Natural killer cell (primary cell): ENCODE measurements around the gene CORO6. TPM values are rescaled to one million over a fixed set of nuclear protein-coding genes. Genes with fewer than 3 reads are reported as not detected.
A peak's percentile ranks its signal among the peaks of the same experiment; 100 is the strongest.

ENCODE experiments used
- ATAC-seq, 3 donors: fragments of 150-1000 bp in 2 of 3; fragments of 200-7000 bp in 1 of 3; cut with Tn5 transposase; 1 replicate in 1 of 3; 2 replicates in 2 of 3; pipeline ENCODE4 v1.10.0; 2021; ENCODE audit warnings: mild to moderate bottlenecking in 2 of 3, moderate library complexity in 2 of 3
- DNase-seq, 2 donors: peaks; one replicate each; pipeline versions ENCODE4 v3.0.0 to v3.0.0-alpha.2; 2013 to 2021; ENCODE audit warnings: mixed read lengths in 1 of 2
- H3K27ac ChIP-seq: one replicate; pipeline ENCODE4 v1.5.1; 2013; ENCODE audit warnings: mild to moderate bottlenecking, low read length
- H3K27me3 ChIP-seq: one replicate; pipeline ENCODE4 v1.6.1; 2013; ENCODE audit warnings: low read length; ENCODE audit not compliant: control insufficient read depth, insufficient read depth
- H3K36me3 ChIP-seq: one replicate; pipeline ENCODE4 v1.6.1; 2013; ENCODE audit warnings: low read length; ENCODE audit not compliant: control insufficient read depth, insufficient read depth
- H3K4me1 ChIP-seq: one replicate; pipeline ENCODE4 v1.6.1; 2013; ENCODE audit warnings: low read length; ENCODE audit not compliant: control insufficient read depth, insufficient read depth
- H3K4me3 ChIP-seq: one replicate; pipeline ENCODE4 v1.5.1; 2013; ENCODE audit warnings: low read length
- H3K9me3 ChIP-seq: one replicate; pipeline ENCODE4 v1.6.1; 2013; ENCODE audit warnings: low read length; ENCODE audit not compliant: control insufficient read depth, insufficient read depth
- H3K27ac Mint-ChIP-seq, 2 donors: one replicate each; pipeline ENCODE4 v1.8.0; 2022; ENCODE audit warnings: mild to moderate bottlenecking in 2 of 2, mixed read lengths in 2 of 2, moderate library complexity in 1 of 2
- H3K27me3 Mint-ChIP-seq, 2 donors: one replicate each; pipeline ENCODE4 v1.8.0; 2022; ENCODE audit warnings: low read depth in 2 of 2, mixed read lengths in 2 of 2
- H3K36me3 Mint-ChIP-seq: one replicate; pipeline ENCODE4 v1.8.0; 2022; ENCODE audit warnings: mixed read lengths
- H3K4me1 Mint-ChIP-seq, 2 donors: one replicate each; pipeline ENCODE4 v1.8.0; 2022; ENCODE audit warnings: mixed read lengths in 2 of 2
- H3K4me3 Mint-ChIP-seq: one replicate; pipeline ENCODE4 v1.8.0; 2022; ENCODE audit warnings: mild to moderate bottlenecking, moderate library complexity, mixed read lengths
- H3K9me3 Mint-ChIP-seq, 2 donors: one replicate each; pipeline ENCODE4 v1.8.0; 2022; ENCODE audit warnings: mixed read lengths in 2 of 2
- WGBS: methylation state at CpG from one replicate; pipeline ENCODE4 v1.1.7; 2013; ENCODE audit warnings: missing lambda C conversion rate; ENCODE audit not compliant: insufficient coverage; 5-methylcytosine and 5-hydroxymethylcytosine counted together
- intact Hi-C: fragments of 100-400 bp; cut with micrococcal nuclease; formaldehyde crosslinking; loops from one replicate; pipeline ENCODE4 v1.14.2; 2022
- total RNA-seq, 4 donors: library from RNA; stranded (reverse); fragments of 120-200 nt in 1 of 4; gene quantifications; one replicate each; pipeline versions ENCODE4 v1.2.3 to v1.2.4, GENCODE V29; 2013 to 2022
- TF ChIP-seq, protein P1 (sequence below): fragments of 200-600 bp; IDR thresholded peaks from one replicate; pipeline ENCODE4 v1.8.0; 2022; ENCODE audit warnings: antibody characterized with exemption

Gene CORO6
- total RNA-seq, 3 donors from 2014 or later (not counting 1 experiment from before 2014, with no cell fraction given) = 2.4 to 18.7 (median 3.9) TPM

DNA sequence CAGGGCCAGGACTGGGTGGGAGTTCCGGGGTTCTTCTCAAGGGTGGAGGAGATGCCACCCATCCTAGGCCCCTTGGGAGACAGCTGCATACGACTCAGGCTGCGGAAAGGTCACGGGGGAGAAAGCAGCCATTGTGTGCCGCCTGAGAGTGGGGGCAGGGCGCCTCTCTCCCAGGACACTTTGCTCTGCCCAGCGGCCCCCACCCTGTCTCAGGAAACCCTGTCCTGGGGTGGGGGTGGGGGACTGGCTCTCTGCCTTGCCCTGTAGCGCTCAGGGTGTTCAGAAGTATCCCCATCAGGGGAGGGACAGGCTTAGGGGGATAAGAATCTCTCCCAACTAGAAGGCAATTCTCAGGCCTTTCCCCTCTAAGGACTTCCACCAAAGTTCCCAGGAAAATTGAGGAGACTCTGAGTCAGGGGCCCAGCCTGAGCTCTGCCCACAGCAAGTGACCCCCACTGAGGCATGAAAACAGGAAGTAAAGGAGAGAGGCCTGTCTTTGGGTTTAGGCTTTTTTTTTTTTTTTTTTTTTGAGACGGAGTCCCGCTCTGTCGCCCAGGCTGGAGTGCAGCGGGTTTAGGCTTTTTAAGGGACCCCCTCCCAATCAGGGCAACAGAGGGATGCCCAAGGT lies 38.1 kb downstream of the CORO6 start:
- TF ChIP-seq, protein P1, sequence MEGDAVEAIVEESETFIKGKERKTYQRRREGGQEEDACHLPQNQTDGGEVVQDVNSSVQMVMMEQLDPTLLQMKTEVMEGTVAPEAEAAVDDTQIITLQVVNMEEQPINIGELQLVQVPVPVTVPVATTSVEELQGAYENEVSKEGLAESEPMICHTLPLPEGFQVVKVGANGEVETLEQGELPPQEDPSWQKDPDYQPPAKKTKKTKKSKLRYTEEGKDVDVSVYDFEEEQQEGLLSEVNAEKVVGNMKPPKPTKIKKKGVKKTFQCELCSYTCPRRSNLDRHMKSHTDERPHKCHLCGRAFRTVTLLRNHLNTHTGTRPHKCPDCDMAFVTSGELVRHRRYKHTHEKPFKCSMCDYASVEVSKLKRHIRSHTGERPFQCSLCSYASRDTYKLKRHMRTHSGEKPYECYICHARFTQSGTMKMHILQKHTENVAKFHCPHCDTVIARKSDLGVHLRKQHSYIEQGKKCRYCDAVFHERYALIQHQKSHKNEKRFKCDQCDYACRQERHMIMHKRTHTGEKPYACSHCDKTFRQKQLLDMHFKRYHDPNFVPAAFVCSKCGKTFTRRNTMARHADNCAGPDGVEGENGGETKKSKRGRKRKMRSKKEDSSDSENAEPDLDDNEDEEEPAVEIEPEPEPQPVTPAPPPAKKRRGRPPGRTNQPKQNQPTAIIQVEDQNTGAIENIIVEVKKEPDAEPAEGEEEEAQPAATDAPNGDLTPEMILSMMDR = no peak
- DNase-seq (no peak), ATAC-seq (no peak)
- intact Hi-C loops = no loop called here
- Mint-ChIP-seq H3K36me3 (no peaks in the 10 kb centered on the region), H3K27ac (peak overlapping the region in 1 of 2 donors; percentile 62), H3K9me3 (no peaks in the 10 kb centered on the region), H3K27me3 (no peaks in the 10 kb centered on the region), H3K4me1 (peaks cover 20 to 47% of the 10 kb centered on the region in 2 donors), H3K4me3 (no peak overlapping the region)
- 75% methylated on average over 12 of the region's 12 CpGs for WGBS
- Histone ChIP-seq H3K9me3 (no peaks in the 10 kb centered on the region), H3K4me3 (no peak overlapping the region), H3K27me3 (no peaks in the 10 kb centered on the region), H3K4me1 (peaks cover 51% of the 10 kb centered on the region), H3K36me3 (peaks cover 21% of the 10 kb centered on the region), H3K27ac (no peak overlapping the region)

DNA sequence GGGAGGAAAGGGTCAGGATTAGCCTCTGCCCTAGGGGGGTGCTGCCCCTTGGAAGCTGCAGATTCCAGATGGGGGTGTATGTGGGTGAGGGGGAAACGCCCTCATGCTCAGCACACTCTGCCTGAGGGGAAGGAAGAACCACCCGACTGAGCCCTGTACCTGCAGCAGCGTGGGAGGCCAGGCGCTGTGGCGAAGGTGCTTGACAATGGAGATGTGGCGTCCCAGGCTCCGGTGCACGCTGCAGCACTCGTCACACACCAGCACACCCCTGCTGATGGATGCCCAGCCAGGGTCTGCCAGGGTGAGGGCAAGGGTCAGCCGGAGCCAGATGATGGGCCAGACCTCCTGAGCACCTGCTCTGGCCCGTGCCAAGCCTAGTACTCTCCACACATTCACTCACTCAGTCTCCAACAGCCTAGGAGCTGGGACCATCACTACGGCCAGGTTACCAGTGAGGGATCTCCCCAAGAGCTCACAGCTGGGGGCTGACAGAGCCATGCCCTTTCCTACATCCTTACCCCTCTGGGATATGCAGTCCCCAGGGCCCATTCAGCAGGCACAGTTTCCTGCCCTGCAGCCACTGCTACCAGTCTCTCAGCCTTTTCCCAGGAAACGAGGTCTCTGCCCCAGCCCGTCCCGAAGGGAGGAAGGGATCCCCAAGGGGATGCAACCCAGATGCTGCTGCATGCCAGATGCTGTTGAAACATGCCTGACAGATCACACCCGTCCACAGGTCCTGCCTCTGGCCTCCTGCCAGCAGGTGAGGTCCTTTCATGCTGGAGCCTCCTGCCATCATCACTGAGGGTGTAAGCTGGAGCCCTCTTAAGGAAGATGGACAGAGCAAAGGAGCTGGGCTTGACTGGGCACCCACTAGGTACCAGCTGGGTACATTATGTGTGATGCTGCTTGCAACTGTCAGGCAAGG lies 39.1 kb downstream of the CORO6 start:
- TF ChIP-seq, protein P1 = no peak
- Histone ChIP-seq H3K36me3 (peaks cover 27% of the 10 kb centered on the region), H3K27me3 (no peaks in the 10 kb centered on the region), H3K4me3 (no peak overlapping the region), H3K4me1 (peaks cover 48% of the 10 kb centered on the region), H3K27ac (no peak overlapping the region), H3K9me3 (no peaks in the 10 kb centered on the region)
- Mint-ChIP-seq H3K27me3 (no peaks in the 10 kb centered on the region), H3K4me3 (no peak overlapping the region), H3K36me3 (no peaks in the 10 kb centered on the region), H3K4me1 (peaks cover 20 to 45% of the 10 kb centered on the region in 2 donors), H3K27ac (peak overlapping the region in 1 of 2 donors; percentile 62), H3K9me3 (no peaks in the 10 kb centered on the region)
- 91% methylated on average over 16 of the region's 16 CpGs for WGBS
- intact Hi-C loops = no loop called here
- no peak for ATAC-seq
- no peak for DNase-seq

DNA sequence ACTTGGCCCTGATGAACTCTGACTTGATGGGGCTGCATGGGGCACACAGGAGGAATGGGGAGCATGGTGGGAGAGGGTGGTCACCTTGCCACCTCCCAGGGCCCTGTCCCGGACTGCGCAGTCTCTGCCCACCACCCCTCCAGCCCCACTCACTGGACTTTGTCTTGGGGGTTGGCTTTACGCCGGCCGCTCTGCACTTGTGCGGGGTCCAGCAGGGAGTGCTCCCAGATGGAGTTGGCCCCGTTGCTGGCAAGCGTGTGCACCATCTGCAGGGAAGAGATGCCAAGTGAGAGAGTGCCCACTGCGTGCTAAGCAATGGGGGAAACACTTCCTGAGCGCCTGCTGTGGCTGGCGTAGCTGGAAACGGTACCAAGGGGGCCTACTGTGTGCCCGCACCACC lies 39.9 kb downstream of the CORO6 start:
- TF ChIP-seq, protein P1 = no peak
- H3K27ac Mint-ChIP-seq = no peak overlapping the region
- 96% methylated on average over 13 of the region's 13 CpGs for WGBS
- no peak overlapping the region for H3K4me3 Mint-ChIP-seq
- H3K27me3 ChIP-seq = no peaks in the 10 kb centered on the region
- no peaks in the 10 kb centered on the region for H3K9me3 Mint-ChIP-seq
- no peaks in the 10 kb centered on the region for H3K9me3 ChIP-seq
- H3K36me3 Mint-ChIP-seq = no peaks in the 10 kb centered on the region
- no peak overlapping the region for H3K27ac ChIP-seq
- no peak for ATAC-seq
- H3K27me3 Mint-ChIP-seq = no peaks in the 10 kb centered on the region
- no peak for DNase-seq
- H3K4me1 Mint-ChIP-seq = peaks cover 13 to 37% of the 10 kb centered on the region in 2 donors
- H3K4me3 ChIP-seq = no peak overlapping the region
- peaks cover 36% of the 10 kb centered on the region for H3K36me3 ChIP-seq
- intact Hi-C loops = no loop called here
- H3K4me1 ChIP-seq = peaks cover 40% of the 10 kb centered on the region
